GM19324 (cell line): ENCODE results near the gene SLC12A1.
A peak's percentile ranks its signal among the peaks of the same experiment; 100 is the strongest.
"Not testable (repeated sequence)": the region's sequence is repeated elsewhere in the genome, so short reads cannot be mapped to it uniquely, and the experiment has no call there.

ENCODE experiments used
- ATAC-seq: cut with Tn5 transposase; IDR thresholded peaks from one replicate; pipeline ENCODE4 v1.9.1; 2021; ENCODE audit warnings: mild to moderate bottlenecking, moderate library complexity; ENCODE audit not compliant: unreplicated experiment, low FRiP score

Gene SLC12A1

GRCh38 chr15:48300038-48300437, 93.9 kb downstream of the SLC12A1 start:
- ATAC-seq: no peak

GRCh38 chr15:48304398-48304797, 98.3 kb downstream of the SLC12A1 start:
- ATAC-seq: no peak

GRCh38 chr15:48306639-48307038, 100.5 kb downstream of the SLC12A1 start:
- no peak for ATAC-seq

GRCh38 chr15:48307586-48307985, 101.5 kb downstream of the SLC12A1 start:
- ATAC-seq: no peak

GRCh38 chr15:48309740-48310139, 103.6 kb downstream of the SLC12A1 start:
- ATAC-seq: no peak

- no peak for ATAC-seq
These were observed 107.1 kb downstream of the SLC12A1 start for GRCh38 chr15:48313216-48313615.

- no peak for ATAC-seq
These were observed 108.9 kb downstream of the SLC12A1 start for GRCh38 chr15:48315041-48315440.

GRCh38 chr15:48317221-48317620, 111.1 kb downstream of the SLC12A1 start:
- ATAC-seq: no peak

GRCh38 chr15:48318131-48318530, 112.0 kb downstream of the SLC12A1 start:
- ATAC-seq: no peak

- no peak for ATAC-seq
These were observed 117.2 kb downstream of the SLC12A1 start for GRCh38 chr15:48323294-48323693.

- ATAC-seq: no peak
These were observed 118.8 kb downstream of the SLC12A1 start for GRCh38 chr15:48324949-48325348.

GRCh38 chr15:48325400-48325799, 119.3 kb downstream of the SLC12A1 start:
- ATAC-seq: no peak

GRCh38 chr15:48326180-48326579, 120.1 kb downstream of the SLC12A1 start:
- not testable (repeated sequence) for ATAC-seq

GRCh38 chr15:48330105-48330785, 124.1 kb downstream of the SLC12A1 start:
- no peak for ATAC-seq

GRCh38 chr15:48330855-48331795, 125.0 kb downstream of the SLC12A1 start, which contains the start of gene DUT:
Gene DUT, plus strand, starts transcription at chr15:48331429. Its CDS starts 87 bp downstream, at chr15:48331516.
- ATAC-seq: peak; percentile 95

- ATAC-seq: peak; percentile 50
These were observed 125.9 kb downstream of the SLC12A1 start for GRCh38 chr15:48331796-48332641.

- no peak for ATAC-seq
These were observed 126.5 kb downstream of the SLC12A1 start for GRCh38 chr15:48332642-48333034.

GRCh38 chr15:48333540-48333939, 127.4 kb downstream of the SLC12A1 start:
- ATAC-seq: no peak

GRCh38 chr15:48334260-48334659, 128.2 kb downstream of the SLC12A1 start:
- no peak for ATAC-seq

- no peak for ATAC-seq
These were observed 130.8 kb downstream of the SLC12A1 start for GRCh38 chr15:48336940-48337339.

GRCh38 chr15:48337607-48338006, 131.5 kb downstream of the SLC12A1 start:
- ATAC-seq: no peak
